ENCODE measurements around the gene HOXB8. TPM values are rescaled to one million over a fixed set of nuclear protein-coding genes. Genes with fewer than 3 reads are reported as not detected.

Gene HOXB8
- total and polyA plus RNA-seq, 2 experiments from 2014 or later: 0.31 to 0.57 TPM

- no peaks in the 10 kb centered on the region for H4K20me1 ChIP-seq (ENCODE audit: insufficient read depth, poor library complexity, severe bottlenecking)
- peaks cover 14% of the 10 kb centered on the region for H3K79me2 ChIP-seq
These were observed 39.2 kb downstream of the HOXB8 start for GRCh38 chr17:48575673-48576478.

GRCh38 chr17:48575066-48575582, 40.0 kb downstream of the HOXB8 start:
- H3K79me2 ChIP-seq: peaks cover 11% of the 10 kb centered on the region
- peaks cover 92% of the 10 kb centered on the region for H3K27me3 ChIP-seq
- peak overlapping the region; percentile 68 for H3K27ac ChIP-seq
- WGBS (ENCODE audit: low lambda C conversion rate, missing lambda C conversion rate): 28% methylated on average over 7 of the region's 7 CpGs
- no peak overlapping the region for H3K4me3 ChIP-seq
- H4K20me1 ChIP-seq (ENCODE audit: insufficient read depth, poor library complexity, severe bottlenecking): no peaks in the 10 kb centered on the region
- peak overlapping the region; percentile 91 for H3K4me2 ChIP-seq
- no peaks in the 10 kb centered on the region for H3K36me3 ChIP-seq (replicated peaks; ENCODE audit: insufficient read depth, low read depth)
- no peak for TF ChIP-seq EZH2phosphoT487 (IDR thresholded peaks at IDR 0.05; ENCODE audit: low read depth, severe bottlenecking, unreplicated experiment)
- no peak for TF ChIP-seq CTCF (IDR thresholded peaks at IDR 0.05; ENCODE audit: poor library complexity)
- no peak for TF ChIP-seq EZH2 (IDR thresholded peaks at IDR 0.05; ENCODE audit: borderline replicate concordance)
- H3K4me1 ChIP-seq (ENCODE audit: insufficient read depth): peaks cover 17% of the 10 kb centered on the region
- no peaks in the 10 kb centered on the region for H3K9me2 ChIP-seq (replicated peaks; ENCODE audit: insufficient read depth)
- no peaks in the 10 kb centered on the region for H3K9me3 ChIP-seq (ENCODE audit: low read depth)
- no peak for DNase-seq (ENCODE audit: low spot score)
- H2AFZ ChIP-seq: no peak overlapping the region

More at GRCh38 chr17:48575673-48576478, 39.2 kb downstream of the HOXB8 start:
- Histone ChIP-seq H3K36me3 (replicated peaks; ENCODE audit: insufficient read depth, low read depth) (no peaks in the 10 kb centered on the region), H3K4me3 (no peak overlapping the region), H3K9me2 (replicated peaks; ENCODE audit: insufficient read depth) (no peaks in the 10 kb centered on the region), H3K27ac (peak overlapping the region; percentile 68), H3K9me3 (ENCODE audit: low read depth) (no peaks in the 10 kb centered on the region), H3K27me3 (peaks cover 92% of the 10 kb centered on the region), H3K4me1 (ENCODE audit: insufficient read depth) (peaks cover 13% of the 10 kb centered on the region), H3K4me2 (peak overlapping the region; percentile 91), H2AFZ (no peak overlapping the region)
- TF ChIP-seq EZH2 (IDR thresholded peaks at IDR 0.05; ENCODE audit: borderline replicate concordance) (no peak), CTCF (IDR thresholded peaks at IDR 0.05; ENCODE audit: poor library complexity) (no peak), EZH2phosphoT487 (IDR thresholded peaks at IDR 0.05; ENCODE audit: low read depth, severe bottlenecking, unreplicated experiment) (no peak)
- WGBS (ENCODE audit: low lambda C conversion rate, missing lambda C conversion rate): 16% methylated on average over 22 of the region's 22 CpGs
- DNase-seq (ENCODE audit: low spot score): no peak

- DNase-seq (ENCODE audit: low spot score): no peak
- Histone ChIP-seq H3K9me3 (ENCODE audit: low read depth) (no peaks in the 10 kb centered on the region), H3K27ac (peak overlapping the region; percentile 68), H2AFZ (no peak overlapping the region), H3K36me3 (replicated peaks; ENCODE audit: insufficient read depth, low read depth) (no peaks in the 10 kb centered on the region), H3K27me3 (peaks cover 92% of the 10 kb centered on the region), H3K9me2 (replicated peaks; ENCODE audit: insufficient read depth) (no peaks in the 10 kb centered on the region), H3K4me2 (peak overlapping the region; percentile 91), H3K4me3 (no peak overlapping the region), H3K4me1 (ENCODE audit: insufficient read depth) (peaks cover 13% of the 10 kb centered on the region), H4K20me1 (ENCODE audit: insufficient read depth, poor library complexity, severe bottlenecking) (no peaks in the 10 kb centered on the region), H3K79me2 (peaks cover 13% of the 10 kb centered on the region)
- 33% methylated on average over 8 of the region's 8 CpGs for WGBS (ENCODE audit: low lambda C conversion rate, missing lambda C conversion rate)
- TF ChIP-seq EZH2phosphoT487 (IDR thresholded peaks at IDR 0.05; ENCODE audit: low read depth, severe bottlenecking, unreplicated experiment) (no peak), EZH2 (IDR thresholded peaks at IDR 0.05; ENCODE audit: borderline replicate concordance) (no peak), CTCF (IDR thresholded peaks at IDR 0.05; ENCODE audit: poor library complexity) (no peak)
These were observed 40.5 kb downstream of the HOXB8 start for GRCh38 chr17:48574505-48575065.

Data from hepatocyte (in vitro differentiated cells).